ENCODE data around the gene TAB2. TPM values are rescaled to one million over a fixed set of nuclear protein-coding genes. Genes with fewer than 3 reads are reported as not detected.

TAB2 gene
- total RNA-seq, 4 donors from 2014 or later, result 32.5 to 71.4 (median 43.8) TPM

- no peak overlapping the region for H3K4me3 ChIP-seq (ENCODE audit: low read depth, poor library complexity, severe bottlenecking)
- 95 to 99% methylated on average over 3 of the region's 3 CpGs for WGBS, 2 donors
- intact Hi-C loops (cut with DNase I; ENCODE audit: low total_unique reads), result no loop called here
- TF ChIP-seq POLR2A (IDR thresholded peaks at IDR 0.05) (no peak), CTCF (IDR thresholded peaks at IDR 0.05) (no peak)
- DNase-seq (ENCODE audit: low spot score in 2 of 2), result no peak
These were observed 8.2 kb downstream of the TAB2 start for GRCh38 chr6:149325648-149326236.

- no peak overlapping the region for H3K4me3 ChIP-seq (ENCODE audit: low read depth, poor library complexity, severe bottlenecking)
These were observed 10.1 kb downstream of the TAB2 start for GRCh38 chr6:149327638-149328037.

GRCh38 chr6:149328083-149328482, 10.6 kb downstream of the TAB2 start:
- TF ChIP-seq CTCF (IDR thresholded peaks at IDR 0.05), result no peak
- no peak for TF ChIP-seq POLR2A (IDR thresholded peaks at IDR 0.05)
- no peak for DNase-seq (ENCODE audit: low spot score in 2 of 2)
- intact Hi-C loops (cut with DNase I; ENCODE audit: low total_unique reads), result no loop called here
- 98% methylated on average over 4 of the region's 4 CpGs for WGBS, 2 donors
- no peak overlapping the region for H3K4me3 ChIP-seq (ENCODE audit: low read depth, poor library complexity, severe bottlenecking)

More at GRCh38 chr6:149327638-149328037, 10.1 kb downstream of the TAB2 start:
- TF ChIP-seq CTCF (IDR thresholded peaks at IDR 0.05) (no peak), POLR2A (IDR thresholded peaks at IDR 0.05) (no peak)
- no peak for DNase-seq (ENCODE audit: low spot score in 2 of 2)
- 80 to 88% methylated on average over 2 of the region's 2 CpGs for WGBS, 2 donors
- intact Hi-C loops (cut with DNase I; ENCODE audit: low total_unique reads), result no loop called here

GRCh38 chr6:149329529-149329928, 12.0 kb downstream of the TAB2 start:
- intact Hi-C loops (cut with DNase I; ENCODE audit: low total_unique reads), result no loop called here
- H3K4me3 ChIP-seq (ENCODE audit: low read depth, poor library complexity, severe bottlenecking), result no peak overlapping the region
- no peak for TF ChIP-seq POLR2A (IDR thresholded peaks at IDR 0.05)
- no peak for TF ChIP-seq CTCF (IDR thresholded peaks at IDR 0.05)
- DNase-seq (ENCODE audit: low spot score in 2 of 2), result no peak
- WGBS, 2 donors, result 51 to 53% methylated on average over 1 of the region's 1 CpG

- no peak for DNase-seq (ENCODE audit: low spot score in 2 of 2)
- H3K4me3 ChIP-seq (ENCODE audit: low read depth, poor library complexity, severe bottlenecking), result no peak overlapping the region
- 73 to 79% methylated on average over 2 of the region's 2 CpGs for WGBS, 2 donors
- intact Hi-C loops (cut with DNase I; ENCODE audit: low total_unique reads), result no loop called here
- no peak for TF ChIP-seq CTCF (IDR thresholded peaks at IDR 0.05)
- TF ChIP-seq POLR2A (IDR thresholded peaks at IDR 0.05), result no peak
These were observed 12.6 kb downstream of the TAB2 start for GRCh38 chr6:149330133-149330532.
